Activated CD8-positive, alpha-beta memory T cell treated with anti-CD3 and anti-CD28 coated beads, Interleukin-2, amount 10 ng/mL, durations not matched to agents 7 days and 5 days (primary cell): Measurements from ENCODE around the gene BTRC. TPM values are rescaled to one million over a fixed set of nuclear protein-coding genes. Genes with fewer than 3 reads are reported as not detected.
"Not testable (repeated sequence)": the region's sequence is repeated elsewhere in the genome, so short reads cannot be mapped to it uniquely, and the experiment has no call there.

Experiments used
- ATAC-seq: fragments of 150-1000 bp; cut with Tn5 transposase; one replicate; pipeline ENCODE4 v1.10.0; 2021; ENCODE audit warnings: moderate library complexity
- CTCF ChIA-PET: fragments of 350-600 bp; sonication (Branson Sonifier 250); formaldehyde crosslinking; loops from one replicate; lab custom pipeline; 2021; ENCODE audit warnings: antibody characterized with exemption; lab: Charles Lee
- DNase-seq: peaks from one replicate; pipeline ENCODE4 v3.0.0-alpha.2; 2020
- H3K27ac Mint-ChIP-seq: one replicate; pipeline ENCODE4 v1.8.0; 2021; ENCODE audit warnings: mild to moderate bottlenecking, mixed read lengths
- H3K27me3 Mint-ChIP-seq: one replicate; pipeline ENCODE4 v1.8.0; 2021; ENCODE audit warnings: mixed read lengths
- H3K36me3 Mint-ChIP-seq: one replicate; pipeline ENCODE4 v1.8.0; 2021; ENCODE audit warnings: mild to moderate bottlenecking, mixed read lengths
- H3K4me1 Mint-ChIP-seq: one replicate; pipeline ENCODE4 v1.8.0; 2021; ENCODE audit warnings: mixed read lengths
- H3K4me3 Mint-ChIP-seq: one replicate; pipeline ENCODE4 v1.8.0; 2021; ENCODE audit warnings: mild to moderate bottlenecking, moderate library complexity, mixed read lengths
- H3K9me3 Mint-ChIP-seq: one replicate; pipeline ENCODE4 v1.8.0; 2022; ENCODE audit warnings: low read depth, mixed read lengths
- total RNA-seq, 2 experiments: library from RNA; stranded (reverse); gene quantifications; one replicate each; pipeline ENCODE4 v1.2.3, GENCODE V29; 2021

BTRC gene
- total RNA-seq, result 10 to 100 TPM; 10.9 to 13.8 TPM

- Mint-ChIP-seq H3K36me3 (peaks cover 11% of the 10 kb centered on the region), H3K27me3 (peaks cover 18% of the 10 kb centered on the region), H3K4me1 (peaks cover 25% of the 10 kb centered on the region), H3K4me3 (peak within 1 kb of the TSS; percentile 86), H3K27ac (peak within 1 kb of the TSS; percentile 93), H3K9me3 (no peaks in the 10 kb centered on the region)
- ATAC-seq (peak; percentile 99), DNase-seq (peak; percentile 98)
- CTCF ChIA-PET, result interaction anchor here (2.0 kb wide), 1 partner anchor 13 kb away, joined by 8 read pairs; no protein-coding TSS in a partner anchor
Observed at GRCh38 chr10:101353692-101354327, at the start of gene BTRC. BTRC (plus strand) TSS chr10:101354165; CDS start chr10:101354181, 16 bp downstream.

DNA sequence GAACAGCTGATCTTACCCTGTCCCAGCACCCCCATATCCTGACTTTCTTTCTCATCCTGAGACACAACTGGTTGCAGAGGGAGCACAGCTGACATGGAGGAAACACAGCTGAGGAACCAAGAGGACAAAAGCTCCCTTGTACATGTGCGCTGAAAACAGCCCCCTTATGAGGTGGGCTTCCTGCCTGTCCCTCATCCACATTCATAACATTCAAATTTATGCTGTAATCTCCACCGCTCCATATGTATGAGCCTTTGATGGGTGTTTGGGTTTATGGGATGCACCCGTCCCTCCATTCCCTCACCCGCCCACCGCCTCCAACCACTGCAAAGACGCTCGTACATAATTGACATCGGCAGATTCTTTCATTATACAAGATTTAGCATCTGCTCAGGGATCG, 49.6 kb upstream of the BTRC start:
- DNase-seq (no peak), ATAC-seq (no peak)
- H3K4me3 Mint-ChIP-seq, result no peak overlapping the region
- H3K4me1 Mint-ChIP-seq, result no peaks in the 10 kb centered on the region
- H3K27me3 Mint-ChIP-seq, result peaks cover 48% of the 10 kb centered on the region
- no peaks in the 10 kb centered on the region for H3K9me3 Mint-ChIP-seq
- CTCF ChIA-PET, result interaction anchor here (1.4 to 4.2 kb wide), 2 partner anchors 12 to 137 kb away, joined by 4 to 17 read pairs; no protein-coding TSS in a partner anchor
- no peaks in the 10 kb centered on the region for H3K36me3 Mint-ChIP-seq
- no peak overlapping the region for H3K27ac Mint-ChIP-seq

DNA sequence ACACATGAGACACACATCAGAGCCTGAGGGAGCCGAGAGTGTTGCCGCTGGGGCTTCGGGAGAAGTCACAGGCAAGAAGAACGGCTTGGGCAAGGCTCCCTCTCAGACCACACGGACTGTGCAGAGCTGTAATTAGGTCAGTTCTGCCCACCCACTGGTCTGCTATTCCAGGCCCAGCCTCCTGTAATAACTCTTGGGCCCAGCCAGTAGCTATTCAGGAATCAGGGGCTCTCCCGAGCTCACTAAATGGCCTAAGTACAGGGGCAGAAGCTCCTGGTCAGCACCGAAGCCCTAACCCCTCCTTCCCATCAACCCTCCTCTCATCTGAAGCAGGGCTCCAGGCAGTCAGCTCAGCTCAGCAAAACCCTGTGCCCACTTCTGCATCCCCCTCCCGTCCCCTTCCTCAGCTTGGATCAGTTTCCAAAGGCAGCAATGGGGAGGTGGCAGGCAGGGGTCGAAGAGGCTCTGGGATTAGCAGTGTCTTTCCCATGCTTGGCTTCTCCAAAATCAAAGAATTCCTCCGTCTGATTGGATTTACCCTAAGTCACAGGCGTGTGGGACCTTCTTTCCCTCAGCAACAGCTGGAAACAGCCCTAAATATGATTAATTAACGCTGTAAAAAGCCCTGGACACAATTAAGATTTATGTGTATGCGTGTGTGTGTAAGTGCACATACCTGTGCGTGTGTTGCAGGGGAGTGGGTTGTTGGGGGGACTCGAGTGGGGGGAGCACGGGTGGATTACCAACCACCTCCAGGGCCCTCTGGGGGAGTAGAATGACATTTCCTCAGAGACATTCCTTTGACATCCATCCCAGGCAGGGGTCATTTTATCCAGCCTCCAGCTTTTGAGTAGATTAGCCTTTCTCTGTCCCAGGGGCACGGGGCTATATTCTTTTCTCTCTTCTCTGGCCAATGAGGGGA, 48.4 kb upstream of the BTRC start:
- Mint-ChIP-seq H3K4me1 (peaks cover 2% of the 10 kb centered on the region), H3K27me3 (peaks cover 51% of the 10 kb centered on the region), H3K27ac (no peak overlapping the region), H3K4me3 (no peak overlapping the region), H3K9me3 (no peaks in the 10 kb centered on the region), H3K36me3 (no peaks in the 10 kb centered on the region)
- ATAC-seq (no peak), DNase-seq (no peak)
- CTCF ChIA-PET, result interaction anchor here (1.1 kb wide), 1 partner anchor 92 kb away, joined by 3 read pairs; no protein-coding TSS in a partner anchor

GRCh38 chr10:101308051-101308450, 45.9 kb upstream of the BTRC start:
- no peak for DNase-seq
- Mint-ChIP-seq H3K4me3 (no peak overlapping the region), H3K27me3 (peaks cover 61% of the 10 kb centered on the region), H3K4me1 (peaks cover 6% of the 10 kb centered on the region), H3K36me3 (no peaks in the 10 kb centered on the region), H3K9me3 (no peaks in the 10 kb centered on the region), H3K27ac (no peak overlapping the region)
- CTCF ChIA-PET, result interaction anchor here (1.2 kb wide), 1 partner anchor 36 kb away, joined by 3 read pairs; no protein-coding TSS in a partner anchor
- no peak for ATAC-seq

GRCh38 chr10:101310529-101311184, 43.3 kb upstream of the BTRC start:
- CTCF ChIA-PET, result interaction anchor here (1.1 to 1.2 kb wide), 2 partner anchors 9 to 11 kb away, joined by 4 to 5 read pairs; no protein-coding TSS in a partner anchor
- peaks cover 60% of the 10 kb centered on the region for H3K27me3 Mint-ChIP-seq
- H3K4me3 Mint-ChIP-seq, result peak overlapping the region; percentile 41
- DNase-seq (no peak), ATAC-seq (peak; percentile 39)
- no peaks in the 10 kb centered on the region for H3K36me3 Mint-ChIP-seq
- no peaks in the 10 kb centered on the region for H3K9me3 Mint-ChIP-seq
- peaks cover 6% of the 10 kb centered on the region for H3K4me1 Mint-ChIP-seq
- no peak overlapping the region for H3K27ac Mint-ChIP-seq

DNA sequence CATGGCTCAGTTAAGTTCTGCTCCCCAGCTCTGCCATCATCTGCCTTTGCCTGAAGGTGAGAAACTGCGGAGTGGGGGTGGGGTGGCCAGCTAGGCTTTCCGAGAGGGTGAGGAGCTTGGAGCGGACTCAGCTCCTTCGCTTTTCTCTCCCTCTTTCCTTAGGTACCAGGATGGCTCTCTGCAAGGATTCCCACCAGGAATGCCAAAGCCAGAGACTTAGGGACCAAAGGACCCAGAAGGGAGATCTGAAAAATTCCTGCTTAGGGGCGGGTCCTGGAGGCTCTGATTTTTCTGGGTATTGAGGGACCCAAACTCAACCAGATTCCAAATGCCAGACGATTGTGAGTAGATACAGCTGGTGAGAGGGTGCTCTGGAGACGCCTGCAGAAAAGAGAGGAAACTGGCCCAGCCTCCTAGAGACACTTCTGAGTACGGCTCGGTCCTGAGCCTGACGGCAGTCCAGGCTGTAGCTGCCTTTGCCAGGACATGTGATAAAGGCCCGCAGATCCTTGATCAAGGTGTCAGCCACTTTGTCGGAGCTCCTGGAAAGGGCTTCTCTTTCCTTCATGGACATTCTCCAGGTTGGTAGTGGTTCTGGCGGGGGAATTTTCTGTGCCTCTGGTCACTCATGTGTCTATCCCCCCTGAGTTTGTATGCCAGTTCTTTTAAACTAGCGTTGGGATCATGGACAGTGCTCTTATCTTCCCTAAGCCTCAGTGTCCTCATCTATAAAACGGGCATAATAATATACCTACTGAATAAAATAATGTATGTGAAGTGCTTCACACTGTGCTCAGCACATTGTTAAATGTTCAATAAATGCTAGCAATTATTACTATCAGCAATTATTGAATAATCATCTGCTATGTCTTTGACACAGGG, 42.5 kb upstream of the BTRC start:
- CTCF ChIA-PET, result interaction anchor here (1.2 to 1.7 kb wide), 3 partner anchors 13 to 259 kb away, joined by 3 to 5 read pairs (median 4); no protein-coding TSS in a partner anchor
- ATAC-seq (no peak), DNase-seq (no peak)
- Mint-ChIP-seq H3K4me1 (peaks cover 6% of the 10 kb centered on the region), H3K27me3 (peaks cover 58% of the 10 kb centered on the region), H3K4me3 (no peak overlapping the region), H3K36me3 (no peaks in the 10 kb centered on the region), H3K27ac (no peak overlapping the region), H3K9me3 (no peaks in the 10 kb centered on the region)

GRCh38 chr10:101319241-101319915, 34.6 kb upstream of the BTRC start:
- Mint-ChIP-seq H3K36me3 (no peaks in the 10 kb centered on the region), H3K27me3 (peaks cover 8% of the 10 kb centered on the region), H3K27ac (no peak overlapping the region), H3K4me1 (no peaks in the 10 kb centered on the region), H3K4me3 (no peak overlapping the region), H3K9me3 (no peaks in the 10 kb centered on the region)
- DNase-seq (no peak), ATAC-seq (no peak)
- CTCF ChIA-PET, result no interaction called here

GRCh38 chr10:101321073-101321472, 32.9 kb upstream of the BTRC start:
- Mint-ChIP-seq H3K9me3 (no peaks in the 10 kb centered on the region), H3K27ac (no peak overlapping the region), H3K4me1 (no peaks in the 10 kb centered on the region), H3K4me3 (no peak overlapping the region), H3K36me3 (no peaks in the 10 kb centered on the region), H3K27me3 (peaks cover 15% of the 10 kb centered on the region)
- no peak for ATAC-seq
- no peak for DNase-seq
- CTCF ChIA-PET, result no interaction called here

GRCh38 chr10:101322266-101323108, 31.5 kb upstream of the BTRC start:
- DNase-seq, result no peak
- H3K27ac Mint-ChIP-seq, result no peak overlapping the region
- H3K4me1 Mint-ChIP-seq, result no peaks in the 10 kb centered on the region
- no peaks in the 10 kb centered on the region for H3K36me3 Mint-ChIP-seq
- H3K27me3 Mint-ChIP-seq, result peaks cover 23% of the 10 kb centered on the region
- CTCF ChIA-PET, result no interaction called here
- no peaks in the 10 kb centered on the region for H3K9me3 Mint-ChIP-seq
- no peak overlapping the region for H3K4me3 Mint-ChIP-seq
- ATAC-seq, result no peak

GRCh38 chr10:101323495-101323894, 30.5 kb upstream of the BTRC start:
- CTCF ChIA-PET, result no interaction called here
- no peak for ATAC-seq
- no peaks in the 10 kb centered on the region for H3K36me3 Mint-ChIP-seq
- DNase-seq, result no peak
- H3K4me3 Mint-ChIP-seq, result no peak overlapping the region
- peaks cover 23% of the 10 kb centered on the region for H3K27me3 Mint-ChIP-seq
- H3K9me3 Mint-ChIP-seq, result no peaks in the 10 kb centered on the region
- no peak overlapping the region for H3K27ac Mint-ChIP-seq
- H3K4me1 Mint-ChIP-seq, result no peaks in the 10 kb centered on the region

DNA sequence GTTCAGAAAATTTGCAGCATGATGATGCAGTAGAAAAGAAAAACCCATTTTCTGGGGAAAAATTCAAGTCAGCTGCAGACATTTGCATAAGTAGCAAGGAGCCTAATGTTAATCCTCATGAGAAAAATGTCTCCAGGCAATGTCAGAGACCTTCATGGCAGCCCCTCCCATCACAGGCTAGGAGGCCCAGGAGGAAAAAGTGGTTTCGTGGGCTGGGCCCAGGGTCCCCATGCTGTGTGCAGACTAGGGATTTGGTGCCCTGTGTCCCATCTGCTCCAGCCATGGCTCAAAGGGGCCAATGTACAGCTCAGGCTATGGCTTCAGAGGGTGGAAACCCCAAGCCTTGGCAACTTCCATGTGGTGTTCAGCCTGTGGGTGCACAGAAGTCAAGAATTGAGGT, 26.5 kb upstream of the BTRC start:
- CTCF ChIA-PET, H3K4me1 Mint-ChIP-seq, H3K4me3 Mint-ChIP-seq, H3K9me3 Mint-ChIP-seq, DNase-seq, H3K27ac Mint-ChIP-seq, H3K36me3 Mint-ChIP-seq, ATAC-seq: not testable (repeated sequence)
- peaks cover 48% of the 10 kb centered on the region for H3K27me3 Mint-ChIP-seq
